Stimulated activated CD4-positive, alpha-beta T cell treated with anti-CD3 and anti-CD28 coated beads, Interleukin-1b, Interleukin-23, amount 100 ng/mL, for 24 hours (primary cell): ENCODE measurements around the gene UBE2D4.
"Not testable (repeated sequence)": the region's sequence is repeated elsewhere in the genome, so short reads cannot be mapped to it uniquely, and the experiment has no call there.

Source experiments
- DNase-seq, 4 experiments: peaks; one replicate each; pipeline ENCODE4 v3.0.0-alpha.2; 2020; ENCODE audit warnings: low read depth in 4 of 4, low spot score in 1 of 4

UBE2D4 gene

DNA sequence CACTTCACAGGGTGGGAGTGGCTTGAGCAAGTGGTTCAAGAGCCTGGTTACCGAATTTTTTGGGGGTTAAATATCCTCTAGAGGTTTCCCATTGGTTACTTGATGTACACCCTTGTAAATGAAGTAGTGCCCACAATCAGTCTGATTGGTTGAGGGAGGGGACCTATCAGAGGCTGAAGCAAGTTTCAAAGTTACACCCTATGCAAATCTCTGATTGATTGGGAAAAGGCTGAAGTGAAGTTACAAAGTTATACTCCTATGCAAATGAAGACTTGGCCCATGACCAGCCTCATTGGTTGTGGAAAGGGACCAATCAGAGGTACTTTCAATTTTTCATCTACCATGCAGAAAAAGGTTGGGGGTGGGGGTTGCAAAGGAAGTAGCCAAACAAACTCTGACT lies 34.7 kb downstream of the UBE2D4 start:
- DNase-seq, result no peak

DNA sequence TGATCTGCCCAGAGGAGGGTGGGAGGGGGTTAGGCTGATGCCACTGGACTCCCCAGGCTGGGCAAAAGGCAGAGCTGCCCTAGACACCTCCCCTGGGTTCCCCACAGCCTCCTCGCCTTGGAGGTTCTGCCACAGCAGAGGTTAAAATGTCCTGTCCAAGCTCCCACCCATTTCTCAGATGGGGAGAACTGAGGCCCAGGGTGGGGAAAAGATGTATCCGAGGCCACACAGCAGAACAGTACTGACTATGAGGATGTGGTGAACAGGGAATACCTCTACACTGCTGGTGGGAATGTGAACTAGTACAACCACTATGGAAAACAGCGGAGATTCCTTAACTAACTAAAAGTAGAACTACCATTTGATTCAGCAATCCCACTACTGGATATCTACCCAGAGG lies 40.2 kb downstream of the UBE2D4 start:
- not testable (repeated sequence) for DNase-seq

DNA sequence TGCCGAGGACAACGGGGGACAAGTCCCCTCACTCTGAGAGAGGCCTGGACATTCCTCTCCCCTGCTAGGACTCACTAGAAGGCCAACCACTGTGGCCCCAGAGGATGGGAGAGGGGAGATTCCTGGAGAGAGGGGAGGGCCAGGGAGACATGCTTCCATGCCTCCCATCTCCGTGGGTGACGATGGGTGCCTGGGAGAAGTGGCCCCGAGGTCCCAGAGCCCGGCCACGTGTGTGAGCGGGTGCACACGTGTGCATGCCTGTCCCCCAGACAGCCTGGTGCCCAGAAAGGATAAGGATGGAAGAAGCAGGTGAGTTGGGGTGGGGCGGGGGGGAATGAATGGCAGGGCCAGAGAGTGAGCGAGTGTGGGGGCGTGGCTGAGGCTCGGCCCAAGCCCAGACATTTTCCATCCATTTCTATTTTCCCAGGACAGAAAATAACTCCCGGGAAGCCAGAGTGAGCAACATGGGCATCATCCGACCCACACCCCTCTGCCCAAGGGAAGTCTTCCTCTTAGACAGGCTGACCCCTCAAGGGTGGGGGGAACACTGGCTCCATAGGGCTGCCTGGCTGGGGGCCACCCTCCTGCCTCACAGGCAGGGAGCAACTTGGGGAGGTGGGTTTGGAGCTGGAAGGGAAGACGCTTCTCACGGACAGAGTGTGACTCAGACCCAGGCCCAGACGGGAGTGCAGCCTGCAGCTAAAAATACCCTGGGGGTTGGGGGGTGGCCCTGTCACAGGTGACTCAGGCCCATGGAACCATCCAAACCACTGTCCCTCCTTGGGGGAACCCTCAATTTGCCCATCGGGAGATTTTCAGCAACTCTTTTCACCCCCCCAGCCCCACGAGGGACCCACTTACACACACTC lies 42.2 kb downstream of the UBE2D4 start:
- DNase-seq, result not testable (repeated sequence)

DNA sequence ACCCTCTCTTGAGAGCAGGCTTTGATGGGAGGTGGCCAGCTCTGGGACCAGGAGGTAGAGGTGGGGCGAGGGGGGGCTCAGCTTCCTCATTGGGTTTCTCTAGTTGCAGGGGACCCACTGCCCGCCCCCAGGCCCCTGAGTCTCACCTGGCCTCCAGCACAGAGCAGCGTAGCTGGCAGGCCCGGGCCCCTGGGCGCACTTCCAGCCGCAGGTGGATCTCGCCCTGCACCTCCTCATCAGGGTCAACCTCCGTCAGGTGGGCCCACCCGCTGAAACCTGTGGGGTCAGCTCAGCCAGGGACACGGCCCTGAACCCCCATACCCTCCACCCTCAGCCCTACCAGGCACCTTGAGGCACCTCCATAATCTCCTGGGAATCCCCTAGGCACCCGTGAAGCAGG lies 43.4 kb downstream of the UBE2D4 start:
- DNase-seq, result not testable (repeated sequence)

DNA sequence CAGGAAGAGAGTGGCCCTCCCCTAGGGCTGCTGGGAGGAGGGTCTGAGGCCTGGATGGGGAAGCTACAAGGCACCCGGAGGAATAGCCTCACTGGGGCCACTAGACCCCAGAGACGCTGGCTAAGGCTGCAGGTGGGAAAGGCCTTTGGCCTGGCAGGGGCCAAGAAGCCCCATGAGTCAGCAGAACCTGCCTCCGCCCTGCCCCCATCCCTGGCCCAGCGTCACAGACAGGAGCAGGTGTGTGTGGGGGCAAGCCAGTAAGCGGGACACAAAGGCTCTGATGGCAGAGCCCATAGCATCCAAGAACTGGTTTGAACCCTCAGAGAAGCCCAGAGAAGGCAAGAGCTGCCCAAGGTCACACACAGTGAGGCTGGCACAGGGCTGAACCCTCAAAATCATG lies 44.5 kb downstream of the UBE2D4 start:
- DNase-seq, result not testable (repeated sequence)

DNA sequence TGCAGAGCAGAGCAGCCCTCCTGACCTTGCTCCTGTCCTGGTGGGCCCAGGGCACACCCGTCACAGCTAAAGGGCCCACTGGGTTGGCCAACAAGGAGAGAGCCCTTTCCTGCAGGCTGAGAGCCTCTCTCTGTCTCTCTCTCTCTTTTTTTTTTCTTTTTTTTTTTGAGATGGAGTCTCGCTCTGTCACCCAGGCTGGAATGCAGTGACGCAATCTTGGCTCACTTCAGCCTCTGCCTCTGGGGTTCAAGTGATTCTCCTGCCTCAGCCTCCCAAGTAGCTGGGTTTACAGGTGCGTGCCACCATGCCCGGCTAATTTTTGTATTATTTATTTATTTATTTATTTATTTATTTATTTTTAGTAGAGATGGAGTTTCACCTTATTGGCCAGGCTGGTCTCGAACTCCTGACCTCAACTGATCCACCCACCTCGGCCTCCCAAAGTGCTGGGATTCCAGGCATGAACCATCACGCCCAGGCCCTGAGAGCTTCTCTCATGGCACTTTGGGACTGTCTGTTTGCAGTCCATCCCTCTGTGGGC lies 47.9 kb downstream of the UBE2D4 start:
- not testable (repeated sequence) for DNase-seq

DNA sequence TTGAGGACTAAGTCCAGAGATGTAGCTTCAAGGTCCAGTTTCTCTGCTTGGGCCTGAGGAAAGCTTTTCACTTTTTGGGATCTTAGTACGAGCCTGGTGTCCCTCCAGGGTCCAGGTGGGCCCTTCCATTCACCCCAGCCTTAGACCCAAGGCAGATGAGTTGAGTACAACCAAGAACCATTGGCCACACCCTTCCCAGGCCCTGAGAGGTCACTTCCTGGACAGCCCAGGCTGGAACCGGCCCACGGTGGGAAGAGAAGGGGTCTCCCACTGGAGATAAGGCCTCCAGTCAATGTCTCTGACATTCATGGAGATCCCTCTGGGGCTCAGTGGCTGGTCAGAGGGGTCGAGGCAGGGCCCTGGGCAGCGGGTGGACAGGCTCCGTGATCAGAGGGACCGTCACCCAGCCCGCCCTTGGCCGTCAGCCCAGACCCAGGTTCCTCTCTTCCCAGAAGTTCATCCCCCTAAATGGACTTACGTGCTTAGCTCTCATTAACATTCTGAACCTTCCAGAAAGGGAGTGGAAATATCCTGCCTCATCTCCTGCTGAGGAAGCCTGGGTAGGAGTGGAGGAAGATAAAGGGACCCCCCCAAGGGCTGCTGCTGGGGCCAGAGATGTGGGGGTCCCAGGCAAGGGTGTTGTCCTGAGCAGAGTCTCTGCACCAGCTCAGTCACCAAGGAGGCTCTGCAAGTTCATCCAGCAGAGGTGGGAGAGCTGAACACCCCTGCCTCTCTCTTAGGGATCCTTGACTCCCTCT lies 48.7 kb downstream of the UBE2D4 start:
- not testable (repeated sequence) for DNase-seq

DNA sequence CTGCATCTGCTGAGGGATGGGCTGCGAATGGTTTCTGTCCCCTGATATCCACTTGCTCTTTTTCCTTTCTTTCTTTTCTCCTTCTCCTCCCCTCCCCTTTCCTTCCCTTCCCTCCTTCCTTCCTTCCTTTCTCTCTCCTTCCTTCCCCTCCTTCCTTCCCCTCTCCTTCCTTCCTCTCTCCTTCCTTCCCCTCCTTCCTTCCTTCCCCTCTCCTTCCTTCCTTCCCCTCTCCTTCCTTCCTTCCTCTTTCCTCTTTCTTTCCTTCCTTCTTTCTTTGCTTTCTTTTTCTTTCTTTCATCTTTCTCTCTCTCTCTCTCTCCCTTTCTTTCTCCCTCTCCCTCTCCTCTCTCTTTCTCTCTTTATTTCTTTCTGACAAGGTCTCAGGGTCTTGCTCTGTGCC lies 51.3 kb downstream of the UBE2D4 start:
- DNase-seq, result no peak

DNA sequence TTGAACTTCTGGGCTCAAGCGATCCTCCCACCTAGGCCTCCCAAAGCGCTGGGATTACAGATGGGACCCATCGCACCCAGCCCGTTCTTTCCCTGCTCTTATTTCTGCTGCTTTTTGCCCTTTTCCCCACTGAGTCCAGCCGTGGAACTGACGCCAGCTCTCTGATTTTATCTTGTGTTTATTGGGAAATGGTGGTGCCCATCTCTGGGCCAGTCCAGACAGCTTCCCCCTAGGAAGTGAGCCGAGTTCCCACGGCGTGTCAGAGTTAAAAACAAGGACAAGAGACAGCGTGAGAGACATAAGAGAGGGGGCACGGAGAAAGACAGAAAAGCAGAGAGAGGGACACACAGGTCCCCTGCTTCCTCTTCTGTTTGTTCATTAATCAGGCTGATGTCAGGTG lies 51.9 kb downstream of the UBE2D4 start:
- not testable (repeated sequence) for DNase-seq

DNA sequence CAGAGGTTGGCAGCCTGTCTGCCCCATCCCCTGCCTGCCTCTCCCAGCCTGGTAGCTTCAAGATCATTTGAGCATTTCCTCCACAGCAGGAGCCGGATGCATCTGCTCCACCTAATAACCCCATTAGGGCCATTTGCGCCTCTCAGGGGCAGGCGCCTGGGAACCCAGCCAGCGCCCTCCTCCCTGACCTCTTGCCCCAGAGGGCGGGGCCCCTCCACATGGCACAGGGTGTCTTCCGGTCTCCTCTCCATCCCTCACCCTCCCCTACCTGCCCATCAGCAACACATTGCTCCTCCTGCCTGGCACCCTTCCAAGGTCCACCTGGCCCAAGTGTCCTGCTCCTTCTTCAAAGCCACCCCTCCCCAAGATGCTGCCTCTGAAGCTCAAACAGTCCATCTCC lies 56.6 kb downstream of the UBE2D4 start:
- not testable (repeated sequence) for DNase-seq

DNA sequence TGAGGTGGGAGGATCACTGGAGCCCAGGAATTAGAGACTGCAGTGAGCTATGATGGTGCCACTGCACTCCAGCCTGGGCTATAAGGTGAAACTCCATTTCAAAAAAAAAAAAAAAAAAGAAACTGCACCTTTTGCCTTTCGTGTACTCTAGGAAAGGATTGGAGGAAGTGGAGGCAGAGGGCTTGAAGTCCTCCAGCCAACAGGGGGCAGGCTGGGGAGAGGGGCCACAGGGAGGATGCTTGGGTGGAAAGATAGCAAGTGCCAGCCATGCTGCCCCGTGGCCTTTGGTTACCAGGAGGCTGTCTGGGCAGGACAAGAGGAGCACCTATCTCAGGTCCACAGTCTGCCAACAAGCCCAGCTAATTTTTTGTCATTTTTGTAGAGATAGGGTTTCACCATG lies 57.5 kb downstream of the UBE2D4 start:
- not testable (repeated sequence) for DNase-seq

DNA sequence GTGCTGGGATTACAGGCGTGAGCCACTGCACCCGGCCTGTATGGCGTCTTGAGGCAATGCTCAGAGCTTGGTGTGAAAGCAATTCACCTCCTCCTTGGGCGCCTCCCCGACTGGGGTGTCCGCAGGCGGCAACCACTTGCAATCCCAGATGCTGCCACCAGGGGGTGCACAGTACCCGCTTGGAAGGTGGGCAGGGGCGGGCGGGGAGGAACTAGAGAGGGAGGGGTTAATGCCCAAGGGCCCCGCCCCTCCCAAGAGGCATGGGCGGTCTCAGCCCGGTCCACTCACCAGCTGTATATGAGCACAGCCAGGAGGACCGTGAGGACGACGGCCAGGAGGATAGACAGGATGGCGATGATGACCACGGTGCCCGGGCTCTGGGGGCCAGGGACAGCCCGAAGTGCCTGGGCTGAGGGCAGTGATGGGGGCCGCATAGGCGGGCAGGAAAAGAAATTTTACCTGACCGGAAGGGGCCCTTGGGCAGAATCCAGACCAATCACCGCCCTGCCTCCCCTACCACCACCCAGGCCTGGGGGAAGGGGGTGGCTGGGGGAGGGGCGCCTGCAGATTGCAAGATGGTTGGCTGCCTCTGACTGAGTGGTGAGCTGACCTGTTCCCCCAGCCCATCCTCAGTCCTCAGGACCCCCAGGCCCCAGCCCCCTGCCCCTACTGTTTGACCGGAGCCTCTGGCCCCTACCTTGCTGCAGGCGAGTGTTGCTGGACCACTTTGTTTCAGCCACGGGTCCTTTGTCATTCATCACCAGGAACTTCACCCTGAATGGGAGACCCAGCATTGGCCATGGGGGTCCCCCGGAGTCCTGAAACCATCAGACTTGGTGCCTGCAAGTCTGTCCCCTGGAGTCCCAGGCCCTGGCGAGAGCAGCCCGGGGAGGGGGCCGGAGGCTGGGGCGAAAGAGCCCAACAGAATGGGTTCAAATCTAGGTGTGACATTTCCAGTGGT lies 59.9 kb downstream of the UBE2D4 start:
- DNase-seq, result peak; percentile 66 to 89 (median 78)

DNA sequence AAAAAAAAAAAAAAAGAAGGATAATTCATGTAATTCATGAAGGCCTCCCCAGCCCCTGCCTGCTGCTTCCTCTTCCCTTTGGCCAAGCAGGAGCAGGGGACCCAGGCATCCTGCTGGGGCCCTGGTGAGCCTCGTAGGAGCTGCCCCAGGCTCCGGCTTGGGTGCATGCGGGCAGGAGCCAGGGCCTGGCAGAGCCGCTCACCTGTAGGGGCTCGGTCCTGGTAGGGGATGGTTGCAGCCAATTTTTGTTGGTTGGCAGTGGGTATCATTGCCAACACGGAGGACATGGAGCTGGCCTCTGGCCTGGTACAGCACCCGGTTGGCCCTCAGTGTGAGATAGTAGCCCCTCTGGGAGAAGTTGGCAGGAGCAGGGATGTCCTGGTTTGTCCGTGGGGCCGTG lies 61.2 kb downstream of the UBE2D4 start:
- DNase-seq, result not testable (repeated sequence)

DNA sequence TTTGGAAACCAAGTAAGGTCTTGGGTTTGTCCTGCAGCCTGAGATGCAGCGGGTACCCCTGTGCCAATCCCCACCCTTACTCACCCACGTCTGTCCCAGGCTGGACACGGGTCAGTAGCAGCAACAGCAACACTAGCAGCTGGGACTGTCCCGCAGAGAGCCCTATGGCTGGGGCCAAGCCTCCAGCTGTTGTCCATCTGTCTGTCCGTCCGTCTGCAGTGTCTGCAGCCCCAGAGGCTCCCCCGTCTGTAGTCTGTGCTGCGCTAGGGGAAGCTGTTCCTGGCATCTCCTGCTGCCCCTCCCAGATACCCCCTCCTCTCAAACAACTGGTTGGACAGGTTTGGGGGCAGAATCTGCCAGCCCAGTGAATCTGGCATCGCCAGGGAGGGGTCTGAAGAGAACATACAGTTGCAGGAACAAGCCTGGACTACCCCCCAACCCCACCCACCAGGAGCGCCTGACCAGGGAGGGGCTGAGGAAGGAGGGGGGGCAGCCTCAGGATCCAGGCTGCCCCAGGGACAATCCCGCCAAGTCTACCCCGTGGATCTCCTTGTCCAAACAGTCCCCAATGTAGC lies 63.9 kb downstream of the UBE2D4 start:
- DNase-seq, result not testable (repeated sequence)

DNA sequence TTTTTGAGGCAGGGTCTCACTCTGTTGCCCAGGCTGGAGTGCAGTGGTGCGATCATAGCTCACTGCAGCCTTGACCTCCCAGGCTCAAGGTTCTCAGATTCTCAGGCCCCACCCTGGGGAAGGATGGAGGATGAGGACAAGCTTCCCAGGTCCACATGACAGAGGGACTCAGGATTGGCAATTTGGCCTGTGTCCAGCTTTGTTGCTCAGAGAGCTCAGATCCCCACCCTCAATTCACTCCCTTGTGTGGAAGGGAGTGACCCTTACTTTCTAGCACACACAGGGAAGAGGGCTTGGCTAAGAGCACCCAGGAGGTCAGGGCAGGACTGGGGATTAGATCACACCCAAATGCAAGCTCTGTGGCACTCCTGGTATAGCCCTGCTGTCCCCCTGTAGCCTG lies 64.6 kb downstream of the UBE2D4 start:
- DNase-seq, result not testable (repeated sequence)

DNA sequence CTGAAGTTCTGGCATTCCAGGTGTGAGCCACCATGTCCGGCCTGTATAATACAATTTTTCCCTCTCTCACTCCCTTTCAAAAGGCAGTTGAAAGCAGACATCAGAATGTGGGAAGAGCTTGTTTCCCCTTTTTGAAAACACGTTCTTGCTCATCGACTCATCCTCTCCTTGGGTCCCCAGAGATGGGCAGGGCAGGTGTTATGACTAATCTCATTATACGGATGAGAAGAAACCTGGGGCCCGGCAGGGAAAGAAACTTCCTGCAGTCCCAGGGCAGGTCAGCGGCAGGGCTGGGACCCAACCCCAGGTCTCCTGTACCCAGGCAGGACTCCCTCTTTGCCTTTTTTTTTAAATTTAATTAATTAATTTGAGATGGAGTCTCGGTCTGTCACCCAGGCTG lies 66.7 kb downstream of the UBE2D4 start:
- DNase-seq, result not testable (repeated sequence)

DNA sequence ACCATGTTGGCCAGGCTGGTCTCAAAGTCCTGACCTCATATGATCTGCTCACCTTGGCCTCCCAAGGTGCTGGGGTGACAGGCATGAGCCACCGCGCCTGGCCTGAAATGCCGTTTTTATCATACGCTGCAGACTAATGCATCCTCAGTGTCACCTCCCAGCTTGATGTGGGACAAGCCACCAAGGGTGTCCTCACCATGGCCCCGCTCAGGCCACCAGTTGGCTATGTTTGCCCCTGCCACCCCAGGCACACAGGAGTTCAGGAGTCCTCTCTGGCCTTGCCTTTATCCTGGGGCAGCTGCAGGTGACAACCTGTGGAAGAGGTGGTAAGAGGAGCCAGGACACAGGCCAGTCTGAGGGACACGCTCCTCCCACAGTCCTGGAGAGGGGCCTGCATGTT lies 68.4 kb downstream of the UBE2D4 start:
- not testable (repeated sequence) for DNase-seq

DNA sequence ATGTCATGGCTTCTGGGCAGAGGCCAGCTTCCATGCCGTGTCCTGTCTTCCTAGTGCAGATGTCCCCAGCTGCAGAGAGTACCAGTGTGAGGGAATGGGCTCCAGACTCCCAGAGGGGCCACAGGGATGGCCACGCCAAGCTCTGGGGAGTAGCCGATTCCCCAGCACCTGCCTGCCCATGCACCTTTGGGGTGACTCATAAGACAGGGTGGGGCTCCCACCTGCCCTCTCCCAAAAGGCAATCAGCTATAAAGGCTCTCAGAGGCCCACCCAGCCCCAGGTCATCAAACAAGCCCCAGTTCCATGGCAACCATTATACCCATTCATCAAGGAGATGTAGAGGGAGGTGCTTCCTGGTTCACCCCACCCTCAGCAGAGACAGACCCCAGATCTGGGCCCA lies 71.3 kb downstream of the UBE2D4 start, which contains the start of gene SPDYE1:
Gene SPDYE1 (plus strand): TSS at position 366 of the 400 bp plus-strand sequence. CDS start 2,053 bp downstream, outside the sequence.
- not testable (repeated sequence) for DNase-seq
